Measurements from ENCODE around the gene NCAPG.

DNA sequence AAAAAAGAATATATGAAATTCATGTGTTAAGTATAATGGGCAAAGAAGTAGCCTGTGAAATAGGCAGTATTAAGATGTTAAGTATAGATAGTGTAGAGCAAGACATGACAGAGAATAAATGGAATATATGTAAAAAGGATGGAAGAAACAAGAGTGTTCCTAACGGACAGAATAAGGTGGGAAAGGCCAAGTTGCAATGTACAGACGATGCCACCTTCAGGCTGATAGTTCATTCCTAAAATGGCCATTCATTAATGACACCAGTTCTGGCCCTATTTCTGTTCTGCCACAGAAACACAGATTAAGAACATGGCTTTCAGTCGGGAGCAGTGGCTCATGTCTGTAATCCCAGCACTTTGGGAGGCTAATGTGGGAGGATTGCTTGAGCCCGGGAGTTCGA lies 24.9 kb upstream of the NCAPG start:
- TF ChIP-seq EZH2 (IDR thresholded peaks at IDR 0.05) (no peak), POLR2AphosphoS5 (IDR thresholded peaks at IDR 0.05; ENCODE audit: borderline replicate concordance, low read depth, low read length) (no peak), FOXP2 (optimal IDR thresholded peaks at IDR 0.05; ENCODE audit: control extremely low read depth, extremely low read length, insufficient read depth) (no peak)

All from SK-N-MC (cell line).